Measurements from ENCODE around the gene MYH6.
"Not testable (repeated sequence)": the region's sequence is repeated elsewhere in the genome, so short reads cannot be mapped to it uniquely, and the experiment has no call there.

The MYH6 gene

GRCh38 chr14:23436327-23437132 lies 28.5 kb upstream of the MYH6 start:
- no peak for DNase-seq (ENCODE audit: insufficient read length, low spot score)
- FAIRE-seq, result no peak

- FAIRE-seq (no peak), DNase-seq (ENCODE audit: insufficient read length, low spot score) (no peak)
Observed at GRCh38 chr14:23435543-23436326, 27.7 kb upstream of the MYH6 start, which contains the start of gene MYH7. TSS of gene MYH7 (minus strand) at chr14:23435660. CDS start at chr14:23433732, 1,928 bp downstream.

GRCh38 chr14:23434488-23435222 lies 26.6 kb upstream of the MYH6 start:
- DNase-seq (ENCODE audit: insufficient read length, low spot score) (no peak), FAIRE-seq (no peak)

GRCh38 chr14:23433457-23433856 lies 25.4 kb upstream of the MYH6 start:
- FAIRE-seq (no peak), DNase-seq (ENCODE audit: insufficient read length, low spot score) (no peak)

GRCh38 chr14:23432946-23433345 lies 24.9 kb upstream of the MYH6 start:
- no peak for DNase-seq (ENCODE audit: insufficient read length, low spot score)
- FAIRE-seq, result no peak

GRCh38 chr14:23432102-23432925 lies 24.2 kb upstream of the MYH6 start:
- DNase-seq (ENCODE audit: insufficient read length, low spot score) (no peak), FAIRE-seq (no peak)

GRCh38 chr14:23431486-23431885 lies 23.4 kb upstream of the MYH6 start:
- FAIRE-seq (no peak), DNase-seq (ENCODE audit: insufficient read length, low spot score) (no peak)

GRCh38 chr14:23430723-23431085 lies 22.6 kb upstream of the MYH6 start:
- no peak for DNase-seq (ENCODE audit: insufficient read length, low spot score)

GRCh38 chr14:23430016-23430722 lies 22.1 kb upstream of the MYH6 start:
- no peak for DNase-seq (ENCODE audit: insufficient read length, low spot score)
- FAIRE-seq, result no peak

More at GRCh38 chr14:23430723-23431085, 22.6 kb upstream of the MYH6 start:
- FAIRE-seq, result no peak

GRCh38 chr14:23428686-23429495 lies 20.8 kb upstream of the MYH6 start:
- FAIRE-seq (no peak), DNase-seq (ENCODE audit: insufficient read length, low spot score) (no peak)

GRCh38 chr14:23425798-23426197 lies 17.7 kb upstream of the MYH6 start:
- not testable (repeated sequence) for FAIRE-seq; DNase-seq (ENCODE audit: insufficient read length, low spot score)

GRCh38 chr14:23425169-23425568 lies 17.1 kb upstream of the MYH6 start:
- DNase-seq (ENCODE audit: insufficient read length, low spot score) (no peak), FAIRE-seq (no peak)

GRCh38 chr14:23423657-23424056 lies 15.6 kb upstream of the MYH6 start:
- FAIRE-seq, result no peak
- no peak for DNase-seq (ENCODE audit: insufficient read length, low spot score)

GRCh38 chr14:23421594-23421993 lies 13.5 kb upstream of the MYH6 start:
- FAIRE-seq (no peak), DNase-seq (ENCODE audit: insufficient read length, low spot score) (no peak)

GRCh38 chr14:23419646-23420045 lies 11.6 kb upstream of the MYH6 start:
- DNase-seq (ENCODE audit: insufficient read length, low spot score); FAIRE-seq: not testable (repeated sequence)

- DNase-seq (ENCODE audit: insufficient read length, low spot score), result no peak
- FAIRE-seq, result no peak
Observed at GRCh38 chr14:23418021-23418420, 9.9 kb upstream of the MYH6 start.

- DNase-seq (ENCODE audit: insufficient read length, low spot score); FAIRE-seq: not testable (repeated sequence)
Observed at GRCh38 chr14:23417269-23417668, 9.2 kb upstream of the MYH6 start.

- FAIRE-seq, result no peak
- DNase-seq (ENCODE audit: insufficient read length, low spot score), result no peak
Observed at GRCh38 chr14:23416801-23417200, 8.7 kb upstream of the MYH6 start.
